ENCODE data around the gene NEMP1. TPM values are rescaled to one million over a fixed set of nuclear protein-coding genes. Genes with fewer than 3 reads are reported as not detected.

Gene NEMP1
- total RNA-seq, 2 donors from 2014 or later: 62.3 to 117 TPM

- Mint-ChIP-seq H3K4me1 (peaks cover 26% of the 10 kb centered on the region), H3K9me3 (no peaks in the 10 kb centered on the region), H3K27me3 (no peaks in the 10 kb centered on the region), H3K4me3 (no peak overlapping the region), H3K36me3 (ENCODE audit: low read depth) (peaks cover 100% of the 10 kb centered on the region), H3K27ac (peak overlapping the region; percentile 87)
- ATAC-seq (replicated peaks): no peak
Observed at GRCh38 chr12:57099047-57099714, 20.6 kb upstream of the NEMP1 start.

DNA sequence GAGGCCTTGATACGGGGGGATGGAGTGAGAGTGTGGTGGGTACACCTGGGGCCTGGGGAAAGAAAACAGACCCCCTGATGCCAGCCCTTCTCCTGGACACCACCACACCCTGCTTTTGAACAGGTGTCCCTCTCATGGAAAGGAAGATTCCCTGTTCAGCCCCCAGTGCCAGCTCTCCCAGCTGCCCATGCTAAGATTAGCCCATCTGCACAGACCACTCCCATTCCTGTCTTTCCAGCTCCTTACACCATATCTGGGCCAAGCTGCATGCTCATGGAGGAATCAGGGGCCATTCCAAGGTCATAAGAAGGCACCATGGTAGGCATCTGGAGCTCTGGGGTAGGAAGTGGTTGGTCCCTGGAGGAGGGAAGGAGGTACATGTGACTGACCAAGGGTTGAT lies 20.0 kb upstream of the NEMP1 start:
- no peaks in the 10 kb centered on the region for H3K9me3 Mint-ChIP-seq
- peaks cover 99% of the 10 kb centered on the region for H3K36me3 Mint-ChIP-seq (ENCODE audit: low read depth)

GRCh38 chr12:57097554-57097835 lies 18.9 kb upstream of the NEMP1 start:
- Mint-ChIP-seq H3K4me1 (peaks cover 38% of the 10 kb centered on the region), H3K27ac (no peak overlapping the region), H3K36me3 (ENCODE audit: low read depth) (peaks cover 99% of the 10 kb centered on the region), H3K9me3 (no peaks in the 10 kb centered on the region), H3K27me3 (no peaks in the 10 kb centered on the region), H3K4me3 (no peak overlapping the region)
- ATAC-seq (replicated peaks): no peak

More for the DNA sequence above, 20.0 kb upstream of the NEMP1 start:
- no peaks in the 10 kb centered on the region for H3K27me3 Mint-ChIP-seq
- H3K27ac Mint-ChIP-seq: peak overlapping the region; percentile 87
- peaks cover 30% of the 10 kb centered on the region for H3K4me1 Mint-ChIP-seq
- ATAC-seq (replicated peaks): no peak
- no peak overlapping the region for H3K4me3 Mint-ChIP-seq

DNA sequence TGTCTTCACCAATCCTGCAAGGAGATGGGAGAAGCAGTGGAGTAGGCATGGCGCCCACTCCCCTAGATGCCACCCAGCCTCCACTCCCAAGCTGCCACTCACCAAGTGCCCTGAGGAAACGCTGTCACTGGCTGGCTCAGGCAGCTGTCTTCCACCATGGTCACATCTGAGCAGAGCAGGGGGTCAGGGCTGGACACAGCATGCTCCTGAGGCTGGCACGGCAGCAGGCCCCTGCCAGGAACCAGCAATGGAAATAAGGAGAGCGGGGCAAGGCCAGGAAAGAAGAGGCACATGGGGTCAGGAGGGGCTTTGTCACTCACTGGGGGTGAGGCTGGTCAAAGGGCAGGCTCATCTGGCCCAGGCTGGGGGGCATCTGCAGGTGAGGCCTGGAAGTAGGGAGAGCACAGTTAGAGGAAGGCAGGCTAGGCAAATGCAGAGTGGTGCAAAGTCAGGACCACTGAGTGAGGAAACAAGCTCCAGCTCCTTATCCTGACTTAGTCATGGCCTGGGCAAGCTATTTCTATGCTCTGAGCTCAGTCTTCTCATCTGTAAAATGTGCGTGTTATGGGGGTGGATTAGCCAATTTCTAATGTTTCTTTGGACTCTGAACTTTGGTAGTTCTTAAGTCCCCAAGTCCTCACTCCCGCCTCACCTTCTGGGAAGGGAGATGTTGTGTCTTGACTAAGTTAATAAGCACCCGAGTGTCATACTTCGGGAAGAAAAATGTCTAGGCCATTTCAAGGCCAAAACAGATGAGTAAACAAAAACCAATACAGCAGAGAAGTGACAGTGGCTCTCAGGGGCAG lies 18.4 kb upstream of the NEMP1 start:
- ATAC-seq (replicated peaks): no peak
- peaks cover 99% of the 10 kb centered on the region for H3K36me3 Mint-ChIP-seq (ENCODE audit: low read depth)
- peaks cover 42% of the 10 kb centered on the region for H3K4me1 Mint-ChIP-seq
- H3K9me3 Mint-ChIP-seq: no peaks in the 10 kb centered on the region
- H3K27me3 Mint-ChIP-seq: no peaks in the 10 kb centered on the region
- no peak overlapping the region for H3K4me3 Mint-ChIP-seq
- H3K27ac Mint-ChIP-seq: peak overlapping the region; percentile 93

GRCh38 chr12:57096099-57096572 lies 17.5 kb upstream of the NEMP1 start:
- no peak for ATAC-seq (replicated peaks)
- Mint-ChIP-seq H3K4me1 (peaks cover 43% of the 10 kb centered on the region), H3K36me3 (ENCODE audit: low read depth) (peaks cover 99% of the 10 kb centered on the region)

GRCh38 chr12:57095440-57095839 lies 16.8 kb upstream of the NEMP1 start:
- peak; percentile 6 for ATAC-seq (replicated peaks)
- Mint-ChIP-seq H3K27me3 (no peaks in the 10 kb centered on the region), H3K4me1 (peaks cover 50% of the 10 kb centered on the region), H3K9me3 (no peaks in the 10 kb centered on the region), H3K4me3 (peak overlapping the region; percentile 97), H3K36me3 (ENCODE audit: low read depth) (peaks cover 99% of the 10 kb centered on the region), H3K27ac (peak overlapping the region; percentile 93)

More at GRCh38 chr12:57096099-57096572, 17.5 kb upstream of the NEMP1 start:
- H3K27ac Mint-ChIP-seq: peak overlapping the region; percentile 93
- no peak overlapping the region for H3K4me3 Mint-ChIP-seq
- H3K9me3 Mint-ChIP-seq: no peaks in the 10 kb centered on the region
- H3K27me3 Mint-ChIP-seq: no peaks in the 10 kb centered on the region

- H3K4me1 Mint-ChIP-seq: peaks cover 47% of the 10 kb centered on the region
- no peaks in the 10 kb centered on the region for H3K9me3 Mint-ChIP-seq
- peaks cover 99% of the 10 kb centered on the region for H3K36me3 Mint-ChIP-seq (ENCODE audit: low read depth)
- peak overlapping the region; percentile 93 for H3K27ac Mint-ChIP-seq
- no peak for ATAC-seq (replicated peaks)
- no peaks in the 10 kb centered on the region for H3K27me3 Mint-ChIP-seq
- H3K4me3 Mint-ChIP-seq: peak overlapping the region; percentile 97
Observed at GRCh38 chr12:57094208-57095160, 15.9 kb upstream of the NEMP1 start.

DNA sequence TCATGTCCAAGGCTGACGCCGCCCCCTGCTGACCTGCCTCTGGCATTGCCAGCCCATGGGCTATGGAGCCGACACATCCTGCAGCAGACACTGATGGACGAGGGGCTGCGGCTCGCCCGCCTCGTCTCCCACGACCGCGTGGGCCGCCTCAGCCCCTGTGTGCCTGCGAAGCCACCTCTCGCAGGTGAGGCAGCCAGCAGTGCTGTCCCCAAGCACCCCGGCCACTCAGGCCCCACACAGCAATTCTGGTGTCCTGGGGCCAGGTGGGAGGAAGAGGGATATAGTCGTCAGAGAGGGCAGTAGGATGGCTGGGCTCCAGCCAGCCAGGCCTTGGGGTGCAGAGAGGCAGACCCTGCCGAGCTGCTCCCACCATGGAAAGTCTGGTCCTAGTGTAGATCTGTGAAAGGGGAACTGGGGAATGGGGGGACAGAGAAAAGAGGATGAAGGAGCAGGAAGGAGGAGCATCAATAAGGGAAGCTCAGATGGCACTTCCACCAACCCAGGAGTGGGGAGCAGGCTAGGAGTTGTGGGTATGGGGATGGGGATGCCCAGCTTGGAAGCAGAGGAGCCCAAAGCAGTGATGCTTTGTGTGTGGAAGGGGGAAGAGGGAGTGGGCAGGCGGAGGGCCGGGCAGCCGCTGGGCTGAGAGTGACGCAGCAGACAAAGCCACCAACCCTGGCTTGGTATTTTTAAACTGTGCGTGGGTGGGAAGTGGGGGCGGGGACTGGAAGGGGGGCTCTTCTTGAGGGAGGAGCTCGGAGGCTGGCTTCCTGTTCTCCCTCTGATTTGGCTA lies 15.0 kb upstream of the NEMP1 start:
- peaks cover 38% of the 10 kb centered on the region for H3K4me1 Mint-ChIP-seq
- H3K27me3 Mint-ChIP-seq: no peaks in the 10 kb centered on the region

GRCh38 chr12:57092876-57093414 lies 14.4 kb upstream of the NEMP1 start:
- Mint-ChIP-seq H3K36me3 (ENCODE audit: low read depth) (peaks cover 95% of the 10 kb centered on the region), H3K27ac (peak overlapping the region; percentile 93), H3K4me1 (peaks cover 38% of the 10 kb centered on the region), H3K9me3 (no peaks in the 10 kb centered on the region), H3K27me3 (no peaks in the 10 kb centered on the region), H3K4me3 (peak overlapping the region; percentile 97)
- no peak for ATAC-seq (replicated peaks)

More for the DNA sequence above, 15.0 kb upstream of the NEMP1 start:
- Mint-ChIP-seq H3K4me3 (peak overlapping the region; percentile 97), H3K36me3 (ENCODE audit: low read depth) (peaks cover 95% of the 10 kb centered on the region), H3K9me3 (no peaks in the 10 kb centered on the region), H3K27ac (peak overlapping the region; percentile 93)
- peak; percentile 44 for ATAC-seq (replicated peaks)

DNA sequence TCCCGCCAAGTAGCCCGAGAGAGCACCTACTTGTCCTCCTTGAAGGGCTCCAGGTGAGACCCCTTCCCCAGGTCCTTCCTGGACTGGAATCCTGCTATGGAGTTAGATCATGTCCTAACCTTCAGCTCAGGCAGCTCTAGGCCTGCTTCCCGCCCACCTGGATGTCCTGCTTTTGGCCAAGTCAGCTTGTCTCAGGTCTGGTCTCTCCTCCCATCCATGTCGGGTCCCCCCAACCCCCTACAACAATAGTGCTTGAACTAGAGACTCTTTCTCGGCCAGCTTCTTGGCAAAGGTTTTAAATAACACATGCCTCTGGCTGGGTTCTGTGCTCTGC lies 13.9 kb upstream of the NEMP1 start:
- H3K36me3 Mint-ChIP-seq (ENCODE audit: low read depth): peaks cover 94% of the 10 kb centered on the region
- no peaks in the 10 kb centered on the region for H3K9me3 Mint-ChIP-seq
- peaks cover 38% of the 10 kb centered on the region for H3K4me1 Mint-ChIP-seq
- H3K27me3 Mint-ChIP-seq: no peaks in the 10 kb centered on the region
- peak overlapping the region; percentile 97 for H3K4me3 Mint-ChIP-seq
- ATAC-seq (replicated peaks): no peak
- peak overlapping the region; percentile 93 for H3K27ac Mint-ChIP-seq

GRCh38 chr12:57091638-57092528 lies 13.3 kb upstream of the NEMP1 start:
- H3K27me3 Mint-ChIP-seq: no peaks in the 10 kb centered on the region
- ATAC-seq (replicated peaks): no peak
- peaks cover 89% of the 10 kb centered on the region for H3K36me3 Mint-ChIP-seq (ENCODE audit: low read depth)
- H3K4me3 Mint-ChIP-seq: peak overlapping the region; percentile 97
- no peaks in the 10 kb centered on the region for H3K9me3 Mint-ChIP-seq
- H3K27ac Mint-ChIP-seq: peak overlapping the region; percentile 93
- peaks cover 33% of the 10 kb centered on the region for H3K4me1 Mint-ChIP-seq

DNA sequence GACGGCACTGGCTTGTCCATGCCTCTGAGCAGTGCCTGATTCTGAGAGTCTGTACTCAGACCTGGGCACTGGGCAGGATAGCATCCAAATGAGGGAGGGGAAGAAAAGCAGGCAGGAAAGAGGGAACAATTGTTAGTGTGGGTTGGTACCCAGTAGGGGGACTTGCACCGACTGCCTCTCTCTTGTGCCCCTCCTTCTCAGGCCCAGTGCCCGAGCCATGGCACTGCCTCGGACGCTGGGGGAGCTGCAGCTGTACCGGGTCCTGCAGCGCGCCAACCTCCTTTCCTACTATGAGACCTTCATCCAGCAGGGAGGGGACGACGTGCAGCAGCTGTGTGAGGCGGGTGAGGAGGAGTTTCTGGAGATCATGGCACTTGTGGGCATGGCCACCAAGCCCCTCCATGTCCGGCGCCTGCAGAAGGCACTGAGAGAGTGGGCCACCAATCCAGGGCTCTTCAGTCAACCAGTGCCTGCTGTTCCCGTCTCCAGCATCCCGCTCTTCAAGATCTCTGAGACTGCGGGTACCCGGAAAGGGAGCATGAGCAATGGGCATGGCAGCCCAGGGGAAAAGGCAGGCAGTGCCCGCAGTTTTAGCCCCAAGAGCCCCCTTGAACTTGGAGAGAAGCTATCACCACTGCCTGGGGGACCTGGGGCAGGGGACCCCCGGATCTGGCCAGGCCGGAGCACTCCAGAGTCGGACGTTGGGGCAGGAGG lies 12.5 kb upstream of the NEMP1 start:
- Mint-ChIP-seq H3K9me3 (no peaks in the 10 kb centered on the region), H3K27me3 (no peaks in the 10 kb centered on the region), H3K4me1 (peaks cover 27% of the 10 kb centered on the region), H3K36me3 (ENCODE audit: low read depth) (peaks cover 89% of the 10 kb centered on the region), H3K27ac (peak overlapping the region; percentile 11), H3K4me3 (peak overlapping the region; percentile 97)
- no peak for ATAC-seq (replicated peaks)

Measured in activated T-helper 17 cell treated with anti-CD3 and anti-CD28 coated beads, Interleukin-2, amount 50 U/mL, for 72 hours (primary cell).